NCI-H1048 (cell line): ENCODE data around the gene PACS1.
"Not testable (repeated sequence)": the region's sequence is repeated elsewhere in the genome, so short reads cannot be mapped to it uniquely, and the experiment has no call there.

Experiments
- DNase-seq: peaks from one replicate; lab custom pipeline; 2025; lab: John Stamatoyannopoulos, UW

PACS1 gene

DNA sequence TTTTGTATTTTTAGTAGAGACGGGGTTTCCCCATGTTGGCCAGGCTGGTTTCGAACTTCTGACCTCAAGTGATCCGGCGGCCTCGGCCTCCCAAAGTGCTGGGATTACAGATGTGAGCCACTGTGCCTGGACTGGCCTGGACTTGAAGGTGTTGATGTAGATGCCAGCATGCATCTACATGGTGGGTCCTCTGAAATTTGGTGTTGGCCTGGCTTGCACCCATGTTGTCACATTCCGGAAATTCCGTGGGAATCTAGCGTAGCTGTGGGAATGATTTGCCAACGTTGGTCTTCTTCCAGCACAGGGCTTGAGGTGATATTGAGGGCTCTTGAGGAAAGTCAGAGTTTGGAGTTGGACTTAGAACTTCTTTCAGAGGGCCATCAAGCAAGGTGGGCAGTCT is 6.5 kb downstream of the PACS1 start:
- DNase-seq = no peak

DNA sequence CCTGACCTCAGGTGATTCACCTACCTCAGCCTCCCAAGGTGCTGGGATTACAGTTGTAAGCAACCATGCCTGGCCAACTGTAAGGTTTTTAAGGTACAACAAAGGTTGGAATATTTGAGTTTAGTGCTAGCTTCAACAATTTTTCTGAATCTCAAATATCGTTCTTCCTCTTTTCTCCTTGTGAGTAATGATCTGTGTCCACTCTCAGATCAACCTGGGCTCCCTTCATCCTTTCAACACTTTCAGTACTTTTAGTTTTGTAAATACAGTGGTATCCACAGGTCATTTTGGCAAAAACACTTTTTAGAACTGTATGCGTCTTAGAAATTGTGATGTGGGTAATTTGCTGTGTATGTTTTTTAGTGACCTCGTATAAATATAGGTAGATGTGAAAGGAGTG is 7.9 kb downstream of the PACS1 start:
- no peak for DNase-seq

DNA sequence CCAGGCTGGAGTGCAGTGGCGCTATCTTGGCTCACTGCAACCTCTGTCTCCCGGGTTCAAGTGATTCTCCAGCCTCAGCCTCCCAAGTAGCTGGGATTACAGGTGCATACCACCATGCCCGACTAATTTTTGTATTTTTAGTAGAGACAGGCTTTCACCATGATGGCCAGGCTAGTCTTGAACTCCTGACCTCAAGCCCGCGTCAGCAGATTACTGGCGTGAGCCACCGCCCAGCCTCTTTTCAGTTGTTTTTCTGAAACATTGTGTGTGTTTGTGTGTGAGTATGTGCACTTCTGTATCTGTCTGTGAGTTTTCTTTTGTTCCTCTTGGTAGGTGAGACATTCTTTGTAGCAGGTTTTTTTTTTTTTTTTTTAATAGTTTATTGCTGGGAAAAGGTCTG is 8.9 kb downstream of the PACS1 start:
- not testable (repeated sequence) for DNase-seq

DNA sequence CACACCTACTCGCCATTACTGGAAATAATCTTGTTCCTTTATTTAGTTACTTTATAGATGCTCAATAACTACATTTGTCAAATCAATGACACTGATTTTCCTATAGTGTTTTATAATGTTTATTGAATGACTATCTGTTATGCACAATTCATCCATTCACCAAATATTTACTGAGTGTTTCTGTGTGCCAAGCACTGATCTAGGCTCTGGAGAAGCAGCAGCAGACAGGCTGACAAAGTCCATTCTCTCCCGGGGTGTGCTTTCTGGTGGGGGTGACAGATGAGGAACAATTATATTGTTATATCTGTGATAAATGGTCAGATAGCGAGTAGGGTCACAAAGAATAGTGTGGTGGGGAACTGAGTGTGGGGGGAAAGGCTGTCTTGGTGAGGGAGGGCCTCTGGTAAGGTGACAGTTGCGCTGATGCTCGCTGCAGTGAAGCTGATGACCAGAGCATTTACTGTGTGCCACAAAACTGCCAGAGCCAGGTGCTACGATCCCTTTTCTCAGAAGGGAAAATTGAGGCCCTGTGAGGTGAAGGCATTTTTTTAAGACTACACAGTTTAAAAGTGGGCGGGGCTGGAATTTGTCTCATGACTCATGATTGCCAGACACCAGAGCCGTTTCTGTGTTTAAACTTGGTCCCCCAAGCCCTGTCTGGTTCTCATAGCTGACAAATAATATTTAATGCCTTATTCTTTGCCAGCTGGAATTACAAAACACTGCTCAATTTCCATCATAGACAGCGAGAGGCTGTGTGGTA is 10.2 kb downstream of the PACS1 start:
- no peak for DNase-seq

DNA sequence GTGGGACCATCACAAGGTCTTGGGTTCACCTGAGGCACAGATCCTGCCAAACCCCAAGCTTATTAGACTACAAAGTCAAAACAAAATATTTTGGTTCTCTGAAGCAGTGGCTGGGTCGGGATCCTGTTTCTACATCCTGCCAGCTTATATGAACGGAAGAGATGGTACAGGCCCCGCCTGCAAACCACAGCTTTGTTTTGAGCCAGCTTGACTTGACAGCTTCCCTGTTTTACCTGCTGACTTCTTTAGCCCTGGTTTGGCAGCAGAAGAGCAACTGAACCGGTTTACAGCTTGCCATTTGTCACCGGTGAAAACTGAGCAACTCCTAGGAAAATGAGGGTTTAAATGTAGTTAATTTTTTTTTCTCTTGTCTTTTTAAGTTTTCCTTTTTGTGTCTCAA is 11.4 kb downstream of the PACS1 start:
- peak; percentile 23 for DNase-seq

DNA sequence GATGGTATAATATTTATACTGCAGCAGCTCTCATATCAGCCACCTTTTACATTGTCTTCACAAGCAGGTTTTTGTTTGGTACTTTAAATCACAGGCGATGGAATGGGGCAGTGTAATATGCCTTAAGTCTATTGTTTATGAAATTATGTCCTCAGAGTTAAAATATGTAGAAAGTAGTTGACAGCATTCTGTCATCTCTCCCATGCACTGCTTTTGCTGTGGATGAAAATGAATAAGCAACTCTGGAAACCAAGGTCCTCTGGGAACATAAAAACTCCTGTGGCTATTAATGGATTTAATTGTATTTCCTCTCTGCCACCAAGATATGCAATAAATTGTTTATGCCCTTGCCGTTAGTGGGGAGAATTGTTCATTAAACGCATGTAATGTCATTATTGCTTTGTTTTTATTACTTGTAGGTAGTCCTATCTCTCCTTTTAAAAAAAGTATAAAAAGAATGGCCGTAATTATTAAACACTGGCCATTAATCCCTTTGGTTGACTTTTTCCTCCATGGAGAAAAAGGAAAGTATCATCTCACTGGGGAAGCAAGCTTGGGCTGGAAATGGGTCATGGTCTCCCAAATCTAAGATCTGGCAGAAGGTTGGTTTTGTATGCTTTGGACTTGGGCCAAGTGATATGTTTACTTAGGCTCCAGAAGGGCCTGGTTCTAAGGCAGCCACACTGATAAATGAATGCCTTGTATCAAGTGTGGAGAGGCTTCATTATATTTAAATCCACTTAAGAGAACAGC is 13.1 kb downstream of the PACS1 start:
- no peak for DNase-seq

DNA sequence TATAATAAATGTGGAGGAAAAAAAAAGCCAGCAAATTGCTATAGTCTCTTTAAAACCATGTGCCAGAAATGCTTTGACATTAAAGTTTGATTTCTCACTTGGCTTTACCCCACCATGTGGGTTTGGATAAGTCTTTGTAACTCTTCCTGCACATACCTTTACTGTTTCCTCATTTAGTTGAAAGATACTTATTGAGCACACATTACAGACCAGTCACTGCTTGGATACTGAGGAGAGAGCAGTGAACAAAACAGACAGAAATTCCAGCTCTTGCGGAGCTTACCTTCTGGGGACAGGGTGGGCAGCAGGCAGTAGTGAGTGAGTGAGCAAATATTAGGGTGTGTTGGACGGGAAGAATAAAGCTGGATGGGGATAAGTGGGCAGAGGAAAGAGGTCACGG is 13.7 kb downstream of the PACS1 start:
- no peak for DNase-seq

DNA sequence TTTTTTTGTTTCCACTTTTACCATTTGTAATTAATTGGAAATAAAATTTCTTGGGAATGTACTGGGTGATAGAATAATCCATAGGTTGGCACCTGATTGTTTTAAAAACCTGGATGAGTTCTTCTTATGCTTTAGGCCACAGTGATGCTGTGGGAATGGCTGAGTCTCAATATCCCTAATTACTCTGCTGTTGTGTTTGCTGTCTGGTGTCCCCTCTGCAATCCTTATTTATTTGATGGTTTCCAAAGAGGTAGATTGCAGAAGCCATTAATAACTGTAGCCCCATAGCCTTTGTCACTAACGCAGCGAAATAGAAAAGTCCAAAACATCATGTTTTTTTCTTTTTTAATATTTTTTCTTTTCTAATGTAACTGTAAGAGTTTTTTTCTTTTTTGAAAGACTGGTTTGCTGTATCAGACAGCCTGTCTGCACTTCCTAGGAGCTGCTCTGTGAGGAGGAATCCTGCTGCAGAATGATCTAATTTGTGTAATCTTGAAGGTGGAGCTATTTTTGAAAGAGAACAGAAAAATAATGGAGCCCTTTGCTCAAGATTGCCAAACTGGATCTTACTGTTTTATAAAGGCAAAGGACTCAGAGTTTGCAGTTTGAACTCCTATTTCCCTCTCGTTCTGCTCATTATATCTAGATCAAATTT is 14.9 kb downstream of the PACS1 start:
- DNase-seq = no peak

DNA sequence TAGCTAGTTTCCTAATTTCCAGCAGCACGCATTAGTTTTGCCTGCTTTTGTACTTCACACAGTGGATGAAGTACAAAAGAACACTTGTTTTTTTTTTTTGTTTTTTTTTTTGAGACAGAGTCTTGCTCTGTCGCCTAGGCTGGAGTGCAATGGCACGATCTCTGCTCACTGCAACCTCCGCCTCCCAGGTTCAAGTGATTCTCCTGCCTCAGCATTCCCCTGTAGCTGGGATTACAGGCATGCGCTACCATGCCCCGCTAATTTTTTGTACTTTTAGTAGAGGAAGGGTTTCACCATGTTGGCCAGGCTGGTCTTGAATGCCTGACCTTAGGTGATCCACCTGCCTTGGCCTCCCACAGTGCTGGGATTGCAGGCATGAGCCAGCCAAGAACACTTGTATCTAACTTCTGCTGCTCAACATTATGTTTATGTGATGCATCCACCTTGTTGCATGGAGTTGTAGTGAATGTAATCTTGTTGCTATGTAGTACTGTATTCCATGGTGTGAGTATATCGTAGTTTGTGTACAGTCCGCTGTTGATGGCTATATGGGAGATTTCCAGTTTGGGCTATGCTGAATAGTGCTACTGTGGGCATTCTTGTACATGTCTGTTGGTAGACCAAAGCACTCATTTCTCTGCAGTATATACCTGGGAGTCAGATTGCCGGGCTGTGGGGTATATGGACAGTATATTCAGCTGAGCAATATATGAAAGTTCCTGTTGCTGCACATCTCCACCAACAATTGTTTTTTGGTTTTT is 17.3 kb downstream of the PACS1 start:
- no peak for DNase-seq

DNA sequence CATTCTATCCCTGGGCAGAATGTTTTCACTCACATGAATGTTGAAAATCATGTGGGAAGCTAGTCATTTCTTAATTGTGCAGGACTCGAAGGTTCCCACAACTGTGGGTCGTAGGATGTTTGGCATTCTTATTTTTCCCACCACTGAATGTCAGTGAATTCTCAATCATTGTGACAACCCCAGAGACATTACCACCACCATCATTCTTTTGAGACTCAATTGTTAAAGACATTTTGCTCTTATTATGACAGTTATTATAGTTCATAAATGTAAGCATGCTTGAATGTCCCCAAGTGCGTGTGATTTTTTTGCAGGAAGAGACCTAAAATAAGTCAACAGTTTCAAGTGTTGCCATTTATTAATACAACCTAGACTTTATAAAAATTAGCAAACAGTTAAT is 19.0 kb downstream of the PACS1 start:
- DNase-seq = no peak

DNA sequence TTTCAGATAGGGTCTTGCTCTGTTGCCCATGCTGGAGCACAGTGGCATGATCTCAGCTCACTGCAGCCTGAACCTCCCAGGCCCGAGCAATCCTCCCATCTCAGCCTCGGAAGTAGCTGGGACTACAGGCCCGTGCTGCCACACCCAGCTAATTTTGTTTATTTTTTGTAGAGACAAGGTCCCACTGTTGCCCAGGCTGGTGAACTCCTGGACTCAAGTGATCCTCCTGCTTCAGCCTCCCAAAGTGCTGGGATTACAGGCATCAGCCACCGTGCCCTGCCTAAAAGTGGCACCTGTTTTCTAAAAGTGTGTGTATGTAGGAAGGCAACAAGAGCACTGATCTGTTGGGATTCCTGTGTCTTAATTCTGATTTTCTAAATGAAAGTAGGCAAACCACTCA is 20.2 kb downstream of the PACS1 start:
- DNase-seq = no peak

DNA sequence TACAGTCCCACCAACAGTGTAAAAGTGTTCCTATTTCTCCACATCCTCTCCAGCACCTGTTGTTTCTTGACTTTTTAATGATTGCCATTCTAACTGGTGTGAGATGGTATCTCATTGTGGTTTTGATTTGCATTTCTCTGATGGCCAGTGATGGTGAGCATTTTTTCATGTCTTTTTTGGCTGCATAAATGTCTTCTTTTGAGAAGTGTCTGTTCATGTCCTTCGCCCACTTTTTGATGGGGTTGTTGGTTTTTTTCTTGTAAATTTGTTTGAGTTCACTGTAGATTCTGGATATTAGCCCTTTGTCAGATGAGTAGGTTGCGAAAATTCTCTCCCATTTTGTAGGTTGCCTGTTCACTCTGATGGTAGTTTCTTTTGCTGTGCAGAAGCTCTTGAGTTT is 22.1 kb downstream of the PACS1 start:
- DNase-seq = not testable (repeated sequence)

DNA sequence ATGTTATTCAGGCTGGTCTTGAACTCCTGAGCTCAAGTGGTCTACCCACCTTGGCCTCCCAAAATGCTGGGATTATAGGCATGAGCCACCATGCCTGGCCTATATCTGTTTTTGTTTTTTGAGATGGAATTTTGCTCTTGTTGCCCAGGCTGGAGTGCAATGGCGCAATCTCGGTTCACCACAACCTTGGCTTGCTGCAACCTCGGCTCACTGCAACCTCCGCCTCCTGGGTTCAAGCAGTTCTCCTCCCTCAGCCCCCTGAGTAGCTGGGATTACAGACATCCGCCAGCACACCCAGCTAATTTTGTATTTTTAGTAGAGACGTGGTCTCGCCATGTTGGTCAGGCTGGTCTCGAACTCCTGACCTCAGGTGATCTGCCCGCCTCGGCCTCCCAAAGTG is 29.7 kb downstream of the PACS1 start:
- not testable (repeated sequence) for DNase-seq

DNA sequence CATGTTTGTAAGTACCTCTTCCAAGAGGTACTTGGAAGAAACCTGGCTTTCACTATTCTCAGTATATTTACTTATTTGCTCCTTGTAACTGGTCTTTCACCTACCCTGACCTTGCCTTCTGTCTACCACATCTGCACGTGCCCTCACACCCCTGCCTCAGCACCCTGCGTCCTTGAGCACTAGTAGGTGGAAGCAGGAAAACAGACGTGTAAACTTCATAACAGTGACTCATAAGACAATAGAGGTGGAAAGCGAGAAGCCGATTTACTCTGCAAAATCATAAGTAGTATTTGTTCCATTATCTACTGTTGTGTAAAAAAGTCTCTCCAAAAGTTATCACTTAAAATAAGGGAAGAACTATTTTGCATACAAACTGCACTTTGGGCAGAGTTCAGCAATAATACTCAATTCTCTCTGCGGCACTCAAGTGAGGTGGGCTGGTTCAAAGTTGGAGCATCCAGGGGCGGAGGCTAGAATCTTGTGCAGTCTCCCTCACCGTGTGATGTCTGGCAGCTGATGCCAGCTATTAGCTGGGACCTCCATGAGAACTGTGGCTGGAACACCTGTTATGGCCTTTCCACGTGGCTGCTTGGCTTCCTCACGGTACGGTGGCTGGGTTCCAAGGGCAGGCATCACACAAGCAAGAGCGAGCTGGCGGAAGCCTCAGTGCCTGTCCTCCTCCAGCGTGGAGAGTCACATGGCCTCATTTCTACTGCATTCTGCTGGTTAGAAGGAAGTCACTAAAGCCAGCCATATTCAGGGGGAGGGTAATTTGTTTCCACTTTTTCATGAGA is 30.4 kb downstream of the PACS1 start:
- DNase-seq = no peak

DNA sequence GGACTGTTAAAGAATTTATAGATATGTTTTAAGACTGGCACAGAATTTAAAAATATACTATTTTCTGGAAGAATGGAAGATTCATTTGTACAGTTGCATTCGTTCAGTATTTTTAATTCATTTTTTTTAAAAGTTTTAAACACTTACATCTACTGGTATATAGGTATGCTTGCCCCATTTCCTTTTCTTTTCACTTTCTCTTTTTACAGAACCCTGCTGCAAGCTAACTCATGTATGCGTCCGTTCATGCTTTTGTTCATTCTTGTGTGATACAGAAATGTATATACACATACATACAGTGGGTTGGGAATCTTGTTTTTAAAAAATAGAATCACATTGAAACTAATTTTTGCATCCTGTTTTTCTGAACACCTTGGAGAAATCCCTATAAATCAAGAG is 31.0 kb downstream of the PACS1 start:
- DNase-seq = no peak

DNA sequence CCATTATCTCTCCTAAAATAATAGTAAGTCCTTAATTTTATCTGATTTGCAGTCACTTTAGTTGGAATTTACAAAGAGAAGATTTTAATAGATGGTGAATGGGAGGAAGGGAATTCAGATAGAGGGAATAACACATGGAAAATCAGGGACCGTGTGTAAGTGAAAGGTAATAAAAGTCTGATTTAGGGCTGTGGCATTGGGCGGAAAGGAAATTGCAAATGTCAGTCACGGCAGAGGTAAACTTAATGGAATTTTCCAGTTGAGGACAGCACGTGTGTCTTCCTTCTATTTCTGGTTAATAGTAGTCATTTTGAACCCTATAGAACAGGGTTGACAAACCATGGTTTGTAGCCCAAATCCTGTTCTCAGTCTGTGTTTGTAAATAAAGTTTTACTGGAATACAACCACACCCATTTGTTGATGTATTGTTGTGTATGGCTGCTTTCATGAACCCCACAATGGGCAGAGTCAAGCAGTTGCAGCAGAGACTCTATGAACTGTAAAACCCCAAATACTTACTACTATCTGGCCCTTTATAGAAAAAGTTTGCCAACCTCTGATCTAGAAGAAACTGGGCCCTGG is 34.1 kb downstream of the PACS1 start:
- DNase-seq = no peak

DNA sequence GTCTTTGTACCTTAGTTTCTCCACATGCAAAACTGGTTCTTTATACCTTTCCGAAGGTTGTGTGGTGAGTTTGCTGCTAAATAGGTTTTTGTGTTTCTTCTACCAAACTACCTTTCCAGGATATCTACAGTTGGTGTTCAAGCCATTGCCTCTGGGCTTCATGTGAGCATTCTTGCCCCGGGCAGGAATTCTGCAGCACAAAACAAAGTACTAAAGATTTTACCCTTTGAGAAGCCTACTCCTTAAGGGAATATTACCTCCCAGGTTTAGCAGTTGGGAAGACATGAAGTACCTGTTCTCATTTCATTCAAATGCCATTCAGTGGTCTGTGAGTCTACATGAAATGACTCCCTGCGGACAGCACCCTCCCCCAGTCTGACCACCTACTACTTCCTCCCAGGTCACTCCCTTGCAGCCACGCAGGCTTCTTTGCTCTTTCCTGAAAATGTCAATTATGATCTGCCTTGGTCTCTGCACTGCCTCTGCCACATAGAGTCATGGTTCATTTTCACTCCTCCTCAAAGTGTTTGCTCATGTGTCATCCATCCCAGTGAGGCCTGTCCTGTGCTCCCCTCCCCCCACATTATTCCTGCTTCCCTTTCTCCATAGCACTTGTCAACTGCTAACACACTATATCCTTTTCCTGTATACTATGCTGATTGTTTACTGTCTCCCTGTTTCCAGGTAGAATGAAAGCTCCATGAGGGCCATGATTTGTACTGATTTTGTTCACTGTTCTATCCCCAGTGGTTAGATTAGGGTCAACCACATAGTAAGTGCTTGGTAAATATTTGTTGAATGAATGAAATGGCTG is 36.9 kb downstream of the PACS1 start:
- DNase-seq = no peak

DNA sequence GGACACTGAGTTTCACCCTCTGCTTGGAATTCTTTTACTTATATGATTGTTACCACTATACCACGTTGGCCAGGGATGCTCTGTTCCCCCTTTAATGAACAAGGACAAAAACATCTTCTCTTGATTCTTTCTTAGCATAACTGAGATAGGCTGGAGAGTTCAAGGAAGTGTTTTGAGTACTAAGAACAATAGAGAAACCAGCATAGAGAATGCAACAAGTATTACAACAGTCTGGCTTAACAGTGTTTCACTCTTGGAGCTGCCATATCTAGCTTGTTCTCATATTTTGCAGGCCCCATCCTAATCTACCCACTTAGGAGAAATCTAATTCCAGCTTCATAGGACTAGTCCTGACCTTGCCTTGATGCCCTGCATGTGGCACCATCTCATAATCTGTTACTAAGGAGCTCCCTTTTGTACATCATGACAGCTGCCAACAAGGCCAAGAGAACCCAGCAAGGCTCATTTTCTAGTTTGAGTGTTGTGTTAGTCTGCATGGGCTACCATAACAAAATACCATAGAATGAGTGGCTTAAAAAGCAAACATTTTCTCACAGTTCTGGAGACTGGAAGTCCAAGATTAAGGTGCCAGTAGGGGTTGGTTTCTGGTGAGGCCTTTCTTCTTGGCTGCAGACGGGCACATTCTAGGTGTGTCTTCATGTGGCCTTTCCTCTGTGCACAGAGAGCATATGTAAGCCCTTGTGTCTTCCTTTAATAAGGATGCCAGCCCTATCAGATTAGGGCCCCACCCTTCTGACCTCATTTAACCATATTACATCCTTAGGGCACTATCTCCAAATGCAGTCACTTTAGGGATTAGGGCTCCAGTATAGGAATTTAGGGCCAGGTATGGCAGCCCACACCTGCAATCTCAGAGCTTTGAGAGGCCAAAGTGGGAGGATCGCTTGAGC is 37.8 kb downstream of the PACS1 start:
- DNase-seq = no peak

DNA sequence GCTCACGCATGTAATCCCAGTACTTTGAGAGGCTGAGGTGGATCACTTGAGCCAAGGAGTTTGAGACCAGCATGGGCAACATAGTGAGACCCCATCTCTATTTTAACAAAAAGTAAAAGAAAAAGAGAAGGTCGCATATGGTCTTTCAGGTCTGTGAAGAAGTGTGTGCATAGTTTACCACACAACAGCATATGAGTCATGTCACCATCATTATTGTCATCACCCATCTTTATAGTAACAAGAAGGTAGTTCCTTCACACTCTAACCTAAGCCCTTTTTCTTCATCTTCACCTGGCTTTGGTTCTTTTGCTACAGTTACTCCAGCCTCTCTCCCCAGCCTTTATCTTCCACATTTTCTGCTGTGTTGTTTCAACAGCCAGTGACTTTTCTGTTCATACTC is 39.2 kb downstream of the PACS1 start:
- no peak for DNase-seq
